Right lobe of liver (tissue), 6 donors: ENCODE data around the gene RERE. TPM values are rescaled to one million over a fixed set of nuclear protein-coding genes. Genes with fewer than 3 reads are reported as not detected.

ENCODE experiments used
- ATAC-seq, 4 donors: fragments of 200-7000 bp; cut with Tn5 transposase; one replicate each; pipeline ENCODE4 v1.9.1; 2020; ENCODE audit warnings: mild to moderate bottlenecking in 4 of 4, moderate library complexity in 4 of 4
- DNase-seq, 3 donors: peaks; one replicate each; pipeline ENCODE4 v3.0.0-alpha.2; 2020
- H3K27ac ChIP-seq, 3 donors: fragments of 200-600 bp; one replicate each; pipeline ENCODE4 v1.8.0; 2022
- H3K27me3 ChIP-seq, 2 donors: fragments of 200-600 bp; one replicate each; pipeline ENCODE4 v1.8.0; 2022
- H3K36me3 ChIP-seq, 4 donors: fragments of 200-600 bp; sonication (generic) in 1 of 4; one replicate each; pipeline versions ENCODE4 v1.5.1 to v1.8.0; 2017 to 2022; ENCODE audit warnings: control low read depth in 1 of 4
- H3K4me1 ChIP-seq, 4 donors: fragments of 200-600 bp; sonication (generic) in 1 of 4; one replicate each; pipeline versions ENCODE4 v1.5.1 to v1.8.0; 2017 to 2022; ENCODE audit warnings: control low read depth in 1 of 4
- H3K4me3 ChIP-seq, 3 donors: fragments of 200-600 bp; one replicate each; pipeline ENCODE4 v1.8.0; 2022
- H3K9me3 ChIP-seq, 4 donors: fragments of 200-600 bp; sonication (generic) in 1 of 4; one replicate each; pipeline versions ENCODE4 v1.5.1 to v1.8.0; 2017 to 2022; ENCODE audit warnings: control low read depth in 1 of 4
- POLR2A ChIP-seq: fragments of 450-650 bp; IDR thresholded peaks from one replicate; pipeline ENCODE4 v1.6.1; 2017; ENCODE audit warnings: antibody characterized with exemption, mild to moderate bottlenecking
- WGBS: methylation state at CpG from one replicate; pipeline ENCODE4 v1.1.6; 2018; ENCODE audit warnings: low coverage, low lambda C conversion rate; ENCODE audit not compliant: insufficient coverage; ENCODE audit errors: missing lambda C conversion rate; 5-methylcytosine and 5-hydroxymethylcytosine counted together
- intact Hi-C, 2 donors: fragments of 100-400 bp; cut with DNase I; formaldehyde crosslinking; loops; one replicate each; pipeline versions ENCODE4 v1.11.2 to v1.14.1; 2022
- total RNA-seq, 6 experiments: library from RNA; depleted of rRNA in 2 of 6; stranded (reverse); fragments of >200 nt in 2 of 6; fragmentation: NEBNext Ultra II Directional in 3 of 6; extraction: Animal tissue kit (Norgen Biotek cat#: 25700) in 3 of 6; gene quantifications; one replicate each; pipeline versions ENCODE4 v1.1.0 to v1.2.4, GENCODE V29; 2016 to 2023
- TF ChIP-seq, protein P1 (sequence below), 4 donors: fragments of 200-600 bp in 3 of 4; fragments of 450-650 bp in 1 of 4; IDR thresholded peaks; one replicate each; pipeline versions ENCODE4 v1.5.1 to v1.8.0; 2016 to 2022; ENCODE audit warnings: antibody characterized with exemption in 4 of 4, mild to moderate bottlenecking in 2 of 4
- donor health status: DM: no; HTN: yes; CAD: no.
- donor health status: DM: no; HTN: no; CAD: no.
- donor health status: DM: no; HTN: no; CAD: no.
- donor health status: DM: no; HTN: yes; CAD: no.
- donor health status: DM: no; HTN: yes; CAD: no.

RERE gene
- total RNA-seq, 6 experiments from 2014 or later: 17.5 to 38.4 (median 25.0) TPM

GRCh38 chr1:8716238-8716637 is 101.2 kb downstream of the RERE start:
- H3K36me3 ChIP-seq: no peaks in the 10 kb centered on the region
- H3K4me1 ChIP-seq: peaks cover 0 to 26% (median 12%) of the 10 kb centered on the region in 4 donors
- H3K27ac ChIP-seq: no peak overlapping the region
- DNase-seq (no peak), ATAC-seq (no peak)
- H3K9me3 ChIP-seq: no peaks in the 10 kb centered on the region
- no peaks in the 10 kb centered on the region for H3K27me3 ChIP-seq
- H3K4me3 ChIP-seq: no peak overlapping the region
- intact Hi-C loops: no loop called here
- 100% methylated on average over 1 of the region's 1 CpG for WGBS
- TF ChIP-seq POLR2A: no peak
- TF ChIP-seq, protein P1, sequence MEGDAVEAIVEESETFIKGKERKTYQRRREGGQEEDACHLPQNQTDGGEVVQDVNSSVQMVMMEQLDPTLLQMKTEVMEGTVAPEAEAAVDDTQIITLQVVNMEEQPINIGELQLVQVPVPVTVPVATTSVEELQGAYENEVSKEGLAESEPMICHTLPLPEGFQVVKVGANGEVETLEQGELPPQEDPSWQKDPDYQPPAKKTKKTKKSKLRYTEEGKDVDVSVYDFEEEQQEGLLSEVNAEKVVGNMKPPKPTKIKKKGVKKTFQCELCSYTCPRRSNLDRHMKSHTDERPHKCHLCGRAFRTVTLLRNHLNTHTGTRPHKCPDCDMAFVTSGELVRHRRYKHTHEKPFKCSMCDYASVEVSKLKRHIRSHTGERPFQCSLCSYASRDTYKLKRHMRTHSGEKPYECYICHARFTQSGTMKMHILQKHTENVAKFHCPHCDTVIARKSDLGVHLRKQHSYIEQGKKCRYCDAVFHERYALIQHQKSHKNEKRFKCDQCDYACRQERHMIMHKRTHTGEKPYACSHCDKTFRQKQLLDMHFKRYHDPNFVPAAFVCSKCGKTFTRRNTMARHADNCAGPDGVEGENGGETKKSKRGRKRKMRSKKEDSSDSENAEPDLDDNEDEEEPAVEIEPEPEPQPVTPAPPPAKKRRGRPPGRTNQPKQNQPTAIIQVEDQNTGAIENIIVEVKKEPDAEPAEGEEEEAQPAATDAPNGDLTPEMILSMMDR (IDR thresholded peaks at IDR 0.05): no peak

DNA sequence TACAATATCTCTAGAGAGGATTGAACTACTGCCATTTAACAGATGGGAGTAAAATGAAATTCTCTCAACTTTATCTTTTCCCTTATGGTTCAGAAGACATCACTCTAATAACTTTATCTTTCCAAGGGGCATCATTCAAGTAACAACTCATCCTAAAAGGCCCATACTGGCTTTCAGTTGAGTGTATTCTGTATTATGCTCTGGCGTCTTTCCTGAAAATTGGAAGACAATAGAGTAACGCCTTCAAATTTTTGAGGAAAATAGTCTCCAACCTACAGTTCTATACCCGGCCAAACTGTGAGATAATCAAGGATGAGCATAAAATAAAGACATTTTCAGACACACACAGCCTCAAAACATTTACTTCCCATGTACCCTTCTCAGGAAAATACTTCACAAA is 103.3 kb downstream of the RERE start:
- Histone ChIP-seq H3K9me3 (no peaks in the 10 kb centered on the region), H3K4me3 (no peak overlapping the region), H3K36me3 (no peaks in the 10 kb centered on the region), H3K27ac (no peak overlapping the region), H3K4me1 (peaks cover 0 to 26% (median 12%) of the 10 kb centered on the region in 4 donors), H3K27me3 (no peaks in the 10 kb centered on the region)
- TF ChIP-seq, protein P1 (IDR thresholded peaks at IDR 0.05): no peak
- TF ChIP-seq POLR2A: no peak
- WGBS: 95% methylated on average over 3 of the region's 3 CpGs
- ATAC-seq (no peak), DNase-seq (no peak)
- intact Hi-C loops: no loop called here

DNA sequence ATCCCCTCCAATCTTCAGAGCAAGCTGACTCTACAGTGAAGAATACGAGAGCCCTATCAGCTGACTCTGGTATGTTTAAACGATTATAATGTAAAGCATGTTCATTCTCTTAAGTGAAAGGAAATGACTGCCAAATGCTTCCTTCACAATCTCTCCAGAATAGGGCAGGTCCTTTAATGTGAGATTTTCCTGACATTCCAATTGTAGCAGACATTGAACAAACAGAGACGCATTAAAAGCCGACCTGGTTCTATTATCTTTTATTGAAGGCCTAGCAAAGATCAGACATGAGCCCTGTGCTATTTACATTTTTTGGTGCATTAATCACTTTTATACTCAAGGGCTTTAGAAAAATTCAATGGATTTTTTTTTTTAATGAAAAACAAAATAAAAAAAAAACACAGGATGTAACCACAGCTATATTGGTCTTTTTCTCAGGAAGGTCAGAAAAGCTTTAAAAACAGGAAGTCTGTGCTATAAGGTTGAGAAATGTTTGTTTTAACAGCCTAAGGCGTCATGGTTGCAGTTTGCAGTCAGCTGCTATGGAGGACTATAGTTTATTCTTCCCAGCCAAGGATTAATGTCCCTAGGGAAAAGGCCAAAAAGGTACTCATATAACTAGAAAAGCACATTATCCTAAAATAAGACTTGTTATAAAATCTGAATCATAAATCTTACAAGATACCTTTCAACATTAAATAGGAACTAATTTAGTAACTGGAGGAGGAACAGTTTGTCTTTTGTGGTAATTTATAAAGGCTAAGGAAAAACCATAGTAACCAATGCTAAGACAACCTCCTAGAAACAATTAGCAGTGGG is 104.8 kb downstream of the RERE start:
- peak overlapping the region; percentile 25 to 53 (median 41) for H3K27ac ChIP-seq
- no peak overlapping the region for H3K4me3 ChIP-seq

GRCh38 chr1:8711873-8712412 is 105.5 kb downstream of the RERE start:
- 33% methylated on average over 4 of the region's 4 CpGs for WGBS
- Histone ChIP-seq H3K4me1 (peaks cover 0 to 21% (median 10%) of the 10 kb centered on the region in 4 donors), H3K27ac (peak overlapping the region; percentile 25 to 53 (median 41)), H3K4me3 (no peak overlapping the region), H3K9me3 (no peaks in the 10 kb centered on the region), H3K27me3 (no peaks in the 10 kb centered on the region), H3K36me3 (no peaks in the 10 kb centered on the region)
- ATAC-seq (peak; percentile 56 to 63 (median 58)), DNase-seq (no peak)
- intact Hi-C loops: no loop called here
- TF ChIP-seq, protein P1 (IDR thresholded peaks at IDR 0.05): no peak
- no peak for TF ChIP-seq POLR2A

More for the DNA sequence above, 104.8 kb downstream of the RERE start:
- intact Hi-C loops: no loop called here
- no peak for DNase-seq
- H3K36me3 ChIP-seq: no peaks in the 10 kb centered on the region
- 9% methylated on average over 5 of the region's 5 CpGs for WGBS
- no peaks in the 10 kb centered on the region for H3K9me3 ChIP-seq
- no peak for TF ChIP-seq POLR2A
- TF ChIP-seq, protein P1 (IDR thresholded peaks at IDR 0.05): no peak
- H3K27me3 ChIP-seq: no peaks in the 10 kb centered on the region
- peaks cover 0 to 26% (median 12%) of the 10 kb centered on the region in 4 donors for H3K4me1 ChIP-seq
- ATAC-seq: peak; percentile 65 to 80 (median 75)
